Endothelial cell of umbilical vein (primary cell): ENCODE measurements around the gene PTPN2. TPM values are rescaled to one million over a fixed set of nuclear protein-coding genes. Genes with fewer than 3 reads are reported as not detected.

Source experiments
- BruUV-seq: library from RNA; stranded (reverse); fragments of 400-500 nt; replicated peaks from 2 replicates; lab custom pipeline; 2021; lab: Mats Ljungman, UMichigan
- CTCF ChIA-PET: fragments of 300-600, 350-600 bp; sonication (Branson Sonifier 250); formaldehyde crosslinking; loops from one replicate; lab custom pipeline; 2021; ENCODE audit warnings: antibody characterized with exemption, inconsistent platforms; lab: Charles Lee
- POLR2A ChIA-PET: fragments of 300-600, 350-600 bp; sonication (Branson Sonifier 250); formaldehyde crosslinking; loops from one replicate; lab custom pipeline; 2021; ENCODE audit warnings: antibody characterized with exemption, inconsistent platforms; lab: Charles Lee
- DNase-seq: peaks from one replicate; pipeline ENCODE4 v3.0.0-alpha.2; 2011; ENCODE audit warnings: low read depth, low spot score
- FAIRE-seq: peaks from 2 replicates; lab custom pipeline; 2011; peaks lifted over from hg19 to GRCh38; lab: Jason Lieb, UNC
- H2AFZ ChIP-seq: 2 replicates; pipeline ENCODE4 v1.6.0; 2012; ENCODE audit warnings: low read depth, low read length, control low read depth, inconsistent platforms
- H3K27ac ChIP-seq: 2 replicates; pipeline ENCODE4 v1.5.1; 2011; ENCODE audit warnings: low read depth, mild to moderate bottlenecking, control low read depth, low read length, moderate library complexity; ENCODE audit not compliant: insufficient read depth
- H3K27me3 ChIP-seq, 2 experiments: 2 replicates each; pipeline versions ENCODE4 v1.6.0 to v1.6.1; 2011; ENCODE audit warnings: low read length in 2 of 2, mixed read lengths in 1 of 2; ENCODE audit not compliant: control insufficient read depth in 2 of 2, insufficient read depth in 2 of 2
- H3K36me3 ChIP-seq, 2 experiments: 2 replicates in 1 of 2; 3 replicates in 1 of 2; pipeline ENCODE4 v1.5.1; 2011; ENCODE audit warnings: low read length in 2 of 2, mild to moderate bottlenecking in 1 of 2, moderate library complexity in 1 of 2; ENCODE audit not compliant: control insufficient read depth in 2 of 2, insufficient read depth in 2 of 2; ENCODE audit errors: extremely low read depth in 1 of 2
- H3K4me1 ChIP-seq: 3 replicates; pipeline ENCODE4 v1.5.1; 2011; ENCODE audit warnings: mild to moderate bottlenecking, low read length; ENCODE audit not compliant: control insufficient read depth, insufficient read depth; ENCODE audit errors: extremely low read depth
- H3K4me2 ChIP-seq: 2 replicates; pipeline ENCODE4 v1.6.1; 2011; ENCODE audit warnings: low read length, control low read depth, mixed read lengths; ENCODE audit not compliant: insufficient read depth
- H3K4me3 ChIP-seq, 3 experiments: fragments of 200-600 bp in 1 of 3; sonication (generic), shearing (Covaris generic) in 1 of 3; replicated peaks in 1 of 3; 2 replicates each; pipeline ENCODE4 v1.5.1; 2011 to 2016; ENCODE audit warnings: control low read depth in 3 of 3, low read length in 3 of 3, mild to moderate bottlenecking in 2 of 3, inconsistent platforms in 1 of 3, low read depth in 1 of 3, moderate library complexity in 1 of 3; ENCODE audit not compliant: insufficient read depth in 1 of 3
- H3K79me2 ChIP-seq: 2 replicates; pipeline ENCODE4 v1.6.0; 2012; ENCODE audit warnings: low read length, inconsistent platforms; ENCODE audit not compliant: control insufficient read depth, insufficient read depth
- H3K9ac ChIP-seq: replicated peaks from 2 replicates; pipeline ENCODE3; 2011; ENCODE audit warnings: low read length, control low read depth; ENCODE audit not compliant: insufficient read depth; ENCODE audit errors: extremely low read depth
- H3K9me1 ChIP-seq: replicated peaks from 3 replicates; pipeline ENCODE4 v1.6.0; 2011; ENCODE audit warnings: mild to moderate bottlenecking, low read length; ENCODE audit not compliant: control insufficient read depth, insufficient read depth; ENCODE audit errors: extremely low read depth
- H3K9me3 ChIP-seq: replicated peaks from 2 replicates; pipeline ENCODE4 v1.5.1; 2012; ENCODE audit warnings: low read length, inconsistent platforms; ENCODE audit not compliant: control insufficient read depth, insufficient read depth
- H4K20me1 ChIP-seq: replicated peaks from 2 replicates; pipeline ENCODE3; 2011; ENCODE audit warnings: mild to moderate bottlenecking, low read length; ENCODE audit not compliant: control insufficient read depth, insufficient read depth; ENCODE audit errors: extremely low read depth
- EZH2 ChIP-seq: IDR thresholded peaks from 2 replicates; pipeline ENCODE4 v1.6.1; 2012; ENCODE audit warnings: borderline replicate concordance, low read depth, mild to moderate bottlenecking, moderate library complexity, low read length, inconsistent platforms; ENCODE audit not compliant: severe bottlenecking
- FOS ChIP-seq: IDR thresholded peaks from 2 replicates; pipeline ENCODE4 v1.6.1; 2011; ENCODE audit warnings: mild to moderate bottlenecking, low read length, moderate library complexity, borderline replicate concordance; ENCODE audit not compliant: insufficient read depth
- GATA2 ChIP-seq: IDR thresholded peaks from 2 replicates; pipeline ENCODE4 v1.7.0; 2011; ENCODE audit warnings: low read depth, mild to moderate bottlenecking, moderate library complexity, mixed read lengths, low read length; ENCODE audit not compliant: insufficient read length, insufficient read depth
- JUN ChIP-seq: IDR thresholded peaks from 2 replicates; pipeline ENCODE4 v1.6.1; 2011; ENCODE audit warnings: borderline replicate concordance, low read depth; ENCODE audit not compliant: insufficient read length, insufficient read depth
- MYC ChIP-seq: IDR thresholded peaks from one replicate; pipeline ENCODE4 v1.6.1; 2011; ENCODE audit warnings: mild to moderate bottlenecking, low read depth, low read length
- POLR2A ChIP-seq: IDR thresholded peaks from 2 replicates; pipeline ENCODE4 v1.6.1; 2012; ENCODE audit warnings: low read depth, mild to moderate bottlenecking, control low read depth, low read length
- POLR2AphosphoS5 ChIP-seq: IDR thresholded peaks from 2 replicates; pipeline ENCODE4 v1.6.1; 2012; ENCODE audit warnings: low read depth, mild to moderate bottlenecking, control low read depth, low read length, moderate library complexity; ENCODE audit not compliant: insufficient read depth
- dilution Hi-C: fragments of 300-500 bp; cut with MboI; formaldehyde crosslinking; loops from one replicate; pipeline ENCODE4 v1.15.0; 2019; ENCODE audit warnings: low sequenced_read_pairs; ENCODE audit not compliant: extremely low pct_ligation_motif_present
- intact Hi-C: fragments of 100-400 bp; cut with micrococcal nuclease; formaldehyde crosslinking; loops from one replicate; pipeline ENCODE4 v1.10.0; 2022
- polyA plus RNA-seq, 4 experiments: library from polyadenylated mRNA; depleted of rRNA in 3 of 4; stranded (reverse) in 3 of 4; unstranded in 1 of 4; fragments of >200 nt; gene quantifications; 2 replicates each; pipeline versions ENCODE4 v1.2.1 to v1.2.3, GENCODE V29; 2011 to 2012; ENCODE audit warnings: missing spikeins in 1 of 4
- total RNA-seq: library from RNA; stranded (reverse); gene quantifications from 2 replicates; pipeline ENCODE4 v1.2.3, GENCODE V29; 2021
- TF ChIP-seq, protein P1 (sequence below), 2 donors: IDR thresholded peaks; 1 replicate in 1 of 2; 2 replicates in 1 of 2; pipeline ENCODE4 v1.5.1; 2011; ENCODE audit warnings: low read length in 2 of 2, mild to moderate bottlenecking in 2 of 2, moderate library complexity in 2 of 2, control low read depth in 1 of 2, inconsistent platforms in 1 of 2, low read depth in 1 of 2; ENCODE audit not compliant: insufficient read depth in 1 of 2; ENCODE audit errors: extremely low read depth in 1 of 2
- TF ChIP-seq, protein P2 (sequence below): IDR thresholded peaks from 2 replicates; pipeline ENCODE4 v1.6.1; 2011; ENCODE audit not compliant: insufficient read depth, insufficient read length

Gene PTPN2
- total and polyA plus RNA-seq, 2 donors (not counting 3 experiments of a cell fraction or from before 2014, with no cell fraction given), result 8.2 to 20.9 TPM

DNA sequence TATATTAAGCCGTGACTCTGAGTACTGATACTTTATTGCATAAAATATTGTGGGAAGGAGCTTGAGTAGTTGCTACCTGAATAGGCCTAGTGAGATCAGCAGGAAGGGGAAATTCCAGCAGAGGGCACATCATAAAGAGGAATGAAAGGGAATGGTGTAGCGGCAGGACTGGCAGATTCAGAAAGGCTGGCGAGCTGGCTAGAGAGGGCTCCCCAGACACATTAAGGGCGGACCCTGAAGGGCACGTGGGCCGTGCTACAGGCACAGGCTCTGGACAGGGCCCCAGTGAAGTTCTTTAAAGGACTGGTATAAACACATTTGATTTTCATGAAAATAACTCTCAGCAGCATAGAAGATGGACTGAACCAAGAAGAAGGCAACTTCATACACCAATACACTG, 43.0 kb downstream of the PTPN2 start:
- no peak overlapping the region for H2AFZ ChIP-seq
- ChIA-PET CTCF (no interaction called here), POLR2A (no interaction called here)
- TF ChIP-seq FOS, result no peak
- TF ChIP-seq JUN, result no peak
- no peak for TF ChIP-seq MYC
- TF ChIP-seq EZH2, result no peak
- TF ChIP-seq, protein P1, sequence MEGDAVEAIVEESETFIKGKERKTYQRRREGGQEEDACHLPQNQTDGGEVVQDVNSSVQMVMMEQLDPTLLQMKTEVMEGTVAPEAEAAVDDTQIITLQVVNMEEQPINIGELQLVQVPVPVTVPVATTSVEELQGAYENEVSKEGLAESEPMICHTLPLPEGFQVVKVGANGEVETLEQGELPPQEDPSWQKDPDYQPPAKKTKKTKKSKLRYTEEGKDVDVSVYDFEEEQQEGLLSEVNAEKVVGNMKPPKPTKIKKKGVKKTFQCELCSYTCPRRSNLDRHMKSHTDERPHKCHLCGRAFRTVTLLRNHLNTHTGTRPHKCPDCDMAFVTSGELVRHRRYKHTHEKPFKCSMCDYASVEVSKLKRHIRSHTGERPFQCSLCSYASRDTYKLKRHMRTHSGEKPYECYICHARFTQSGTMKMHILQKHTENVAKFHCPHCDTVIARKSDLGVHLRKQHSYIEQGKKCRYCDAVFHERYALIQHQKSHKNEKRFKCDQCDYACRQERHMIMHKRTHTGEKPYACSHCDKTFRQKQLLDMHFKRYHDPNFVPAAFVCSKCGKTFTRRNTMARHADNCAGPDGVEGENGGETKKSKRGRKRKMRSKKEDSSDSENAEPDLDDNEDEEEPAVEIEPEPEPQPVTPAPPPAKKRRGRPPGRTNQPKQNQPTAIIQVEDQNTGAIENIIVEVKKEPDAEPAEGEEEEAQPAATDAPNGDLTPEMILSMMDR (IDR thresholded peaks at IDR 0.05; ENCODE audit: extremely low read depth in 1 of 2, insufficient read depth in 1 of 2, low read depth in 1 of 2, low read length in 2 of 2), result no peak
- no peak for TF ChIP-seq GATA2
- TF ChIP-seq, protein P2, sequence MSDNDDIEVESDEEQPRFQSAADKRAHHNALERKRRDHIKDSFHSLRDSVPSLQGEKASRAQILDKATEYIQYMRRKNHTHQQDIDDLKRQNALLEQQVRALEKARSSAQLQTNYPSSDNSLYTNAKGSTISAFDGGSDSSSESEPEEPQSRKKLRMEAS, result no peak
- TF ChIP-seq POLR2AphosphoS5, result no peak
- no peak for TF ChIP-seq POLR2A
- peaks cover 2% of the 10 kb centered on the region in 2 experiments for H3K36me3 ChIP-seq
- peaks cover 9% of the 10 kb centered on the region for H3K79me2 ChIP-seq
- dilution Hi-C loops (no loop called here), intact Hi-C loops (no loop called here)
- no peaks in the 10 kb centered on the region for H3K4me1 ChIP-seq
- H3K27ac ChIP-seq, result no peak overlapping the region
- BruUV-seq, result no TSS peak
- no peak overlapping the region for H3K9ac ChIP-seq
- no peak for DNase-seq
- H3K4me2 ChIP-seq, result no peak overlapping the region
- no peaks in the 10 kb centered on the region for H3K9me1 ChIP-seq
- no peak overlapping the region for H3K4me3 ChIP-seq
- H3K27me3 ChIP-seq, result no peaks in the 10 kb centered on the region
- no peaks in the 10 kb centered on the region for H4K20me1 ChIP-seq
- FAIRE-seq, result no peak
- no peaks in the 10 kb centered on the region for H3K9me3 ChIP-seq
